HepG2 (cell line): ENCODE measurements around the gene KRTAP10-9. TPM values are rescaled to one million over a fixed set of nuclear protein-coding genes. Genes with fewer than 3 reads are reported as not detected.
"Not testable (repeated sequence)": the region's sequence is repeated elsewhere in the genome, so short reads cannot be mapped to it uniquely, and the experiment has no call there.

Source experiments
- ATAC-seq: fragments of 200-7000 bp; cut with Tn5 transposase; 3 replicates; pipeline ENCODE4 v1.9.1; 2020; ENCODE audit warnings: mild to moderate bottlenecking, moderate library complexity
- BruUV-seq: library from RNA; stranded (reverse); fragments of 400-500 nt; replicated peaks from 2 replicates; lab custom pipeline; 2021; lab: Mats Ljungman, UMichigan
- CTCF ChIA-PET: fragments of 300-600 bp; formaldehyde crosslinking; extraction: SDS; loops from one replicate; lab custom pipeline; 2021; ENCODE audit warnings: low total read pairs, inconsistent platforms, low intra/inter-chr PET ratio; lab: Yijun Ruan, JAX
- POLR2A ChIA-PET: fragments of 350-600 bp; sonication (Branson Sonifier 250); formaldehyde crosslinking; loops from one replicate; lab custom pipeline; 2020; ENCODE audit warnings: antibody characterized with exemption, inconsistent platforms; lab: Yijun Ruan, JAX
- DNase-seq: peaks from one replicate; pipeline ENCODE4 v3.0.0-alpha.2; 2015; ENCODE audit warnings: low spot score
- FAIRE-seq: peaks from 3 replicates; lab custom pipeline; 2011; peaks lifted over from hg19 to GRCh38; lab: Jason Lieb, UNC
- H2AFZ ChIP-seq: one replicate; pipeline ENCODE4 v1.6.1; 2011; ENCODE audit warnings: low read length, inconsistent platforms
- H3K27ac ChIP-seq: fragments of 300-600 bp; 3 replicates; pipeline ENCODE4 v1.8.0; 2011; ENCODE audit warnings: mixed run types, mild to moderate bottlenecking, mixed read lengths, low read length, inconsistent platforms; ENCODE audit not compliant: insufficient read depth; ENCODE audit errors: extremely low read length
- H3K27me3 ChIP-seq, 2 experiments: fragments of 200-600 bp in 1 of 2; 2 replicates in 1 of 2; 3 replicates in 1 of 2; pipeline versions ENCODE4 v1.6.0 to v1.8.0; 2011; ENCODE audit warnings: low read length in 2 of 2, mild to moderate bottlenecking in 2 of 2, moderate library complexity in 2 of 2, inconsistent platforms in 1 of 2; ENCODE audit not compliant: insufficient read depth in 2 of 2, control insufficient read depth in 1 of 2
- H3K36me3 ChIP-seq, 2 experiments: fragments of 200-600 bp in 1 of 2; replicated peaks in 1 of 2; 2 replicates in 1 of 2; 3 replicates in 1 of 2; pipeline versions ENCODE4 v1.5.1 to v1.8.0; 2011; ENCODE audit warnings: low read length in 2 of 2, inconsistent platforms in 1 of 2; ENCODE audit not compliant: insufficient read depth in 2 of 2, control insufficient read depth in 1 of 2
- H3K4me1 ChIP-seq: 2 replicates; pipeline ENCODE4 v1.5.1; 2012; ENCODE audit warnings: low read length, inconsistent platforms; ENCODE audit not compliant: insufficient read depth
- H3K4me2 ChIP-seq: 2 replicates; pipeline ENCODE4 v1.6.0; 2011; ENCODE audit warnings: low read depth, low read length, inconsistent platforms
- H3K4me3 ChIP-seq, 3 experiments: fragments of 200-600 bp in 1 of 3; sonication (generic), shearing (Covaris generic) in 1 of 3; replicated peaks in 1 of 3; 2 replicates each; pipeline ENCODE4 v1.5.1; 2011 to 2016; ENCODE audit warnings: low read length in 3 of 3, inconsistent platforms in 2 of 3, low read depth in 2 of 3, mild to moderate bottlenecking in 2 of 3, control low read depth in 1 of 3, mixed read lengths in 1 of 3; ENCODE audit not compliant: insufficient read depth in 1 of 3
- H3K79me2 ChIP-seq: one replicate; pipeline ENCODE4 v1.6.1; 2011; ENCODE audit warnings: low read length, inconsistent platforms; ENCODE audit not compliant: insufficient read depth
- H3K9ac ChIP-seq: 2 replicates; pipeline ENCODE4 v1.6.0; 2011; ENCODE audit warnings: mild to moderate bottlenecking, low read depth, low read length, inconsistent platforms; ENCODE audit not compliant: insufficient read depth
- H3K9me3 ChIP-seq: 2 replicates; pipeline ENCODE4 v1.5.1; 2012; ENCODE audit warnings: mild to moderate bottlenecking, low read length
- H4K20me1 ChIP-seq: 2 replicates; pipeline ENCODE4 v1.6.0; 2011; ENCODE audit warnings: inconsistent platforms, mild to moderate bottlenecking, low read length, moderate library complexity; ENCODE audit not compliant: insufficient read depth
- ZMYM3 ChIP-seq: sonication (generic); formaldehyde crosslinking; IDR thresholded peaks from 2 replicates; pipeline ENCODE4 v1.5.1; 2020; ENCODE audit warnings: mild to moderate bottlenecking, missing genetic modification reagents
- WGBS: methylation state at CpG from one replicate; pipeline ENCODE4 v1.1.6; 2017; ENCODE audit warnings: low lambda C conversion rate; 5-methylcytosine and 5-hydroxymethylcytosine counted together
- in situ Hi-C: cut with HindIII; loops from 2 replicates; pipeline ENCODE4 v1.10.0; 2017; ENCODE audit warnings: low pct_unique_long_range_greater_than_20kb; ENCODE audit not compliant: extremely low pct_ligation_motif_present
- intact Hi-C: fragments of 100-400 bp; cut with micrococcal nuclease; formaldehyde crosslinking; loops from one replicate; pipeline ENCODE4 v1.10.0; 2022; ENCODE audit not compliant: unreplicated experiment
- polyA plus RNA-seq, 8 experiments: library from polyadenylated mRNA; depleted of rRNA in 3 of 8; stranded (reverse) in 7 of 8; unstranded in 1 of 8; fragments of >200 nt; fragmentation: Illumina TruSeq in 4 of 8; extraction: Trizol in 4 of 8; gene quantifications; 2 replicates each; pipeline versions ENCODE4 v1.2.1 to v1.2.3, GENCODE V29; 2011 to 2016; ENCODE audit warnings: low read depth in 4 of 8, missing spikeins in 1 of 8, mixed read lengths in 1 of 8; ENCODE audit not compliant: insufficient read depth in 1 of 8
- total RNA-seq, 5 experiments: library from RNA; depleted of rRNA; stranded (reverse); fragments of >200 nt; fragmentation: Illumina TruSeq; extraction: Trizol; gene quantifications; 2 replicates each; pipeline ENCODE4 v1.2.3, GENCODE V29; 2016; ENCODE audit warnings: low read depth in 1 of 5

Gene KRTAP10-9
- total and polyA plus RNA-seq, 2 of the 13 experiments (the other 11 are each of a cell fraction or from before 2014, with no cell fraction given) = not detected

GRCh38 chr21:44600118-44600978 is 26.5 kb upstream of the KRTAP10-9 start, which contains the start of gene KRTAP10-7:
TSS of gene KRTAP10-7 (plus strand) at chr21:44600597. CDS start at chr21:44600622, 25 bp downstream.
- H3K27ac ChIP-seq, POLR2A ChIA-PET, H4K20me1 ChIP-seq, ATAC-seq, H3K9me3 ChIP-seq, H3K9ac ChIP-seq, in situ Hi-C loops, H3K36me3 ChIP-seq, BruUV-seq, H3K4me2 ChIP-seq, FAIRE-seq, H3K27me3 ChIP-seq, H3K4me1 ChIP-seq, H2AFZ ChIP-seq, CTCF ChIA-PET, DNase-seq, H3K79me2 ChIP-seq, intact Hi-C loops, H3K4me3 ChIP-seq: not testable (repeated sequence)
- TF ChIP-seq ZMYM3 (CRISPR knock-in tag) = 0 out of 2 replicates have a peak, but pooled peaks have one; percentile 2
- 59% methylated on average over 17 of the region's 23 CpGs for WGBS

GRCh38 chr21:44601091-44601490 is 25.8 kb upstream of the KRTAP10-9 start:
- H3K4me1 ChIP-seq, H3K27ac ChIP-seq, BruUV-seq, H3K9ac ChIP-seq, POLR2A ChIA-PET, in situ Hi-C loops, H3K36me3 ChIP-seq, H4K20me1 ChIP-seq, H2AFZ ChIP-seq, CTCF ChIA-PET, H3K4me3 ChIP-seq, FAIRE-seq, H3K9me3 ChIP-seq, H3K4me2 ChIP-seq, ATAC-seq, H3K79me2 ChIP-seq, H3K27me3 ChIP-seq, DNase-seq, intact Hi-C loops: not testable (repeated sequence)
- no CpG with 5 or more reads among the region's 10 CpGs for WGBS
